Endothelial cell of umbilical vein (primary cell): ENCODE data around the gene DMRTC2. TPM values are rescaled to one million over a fixed set of nuclear protein-coding genes. Genes with fewer than 3 reads are reported as not detected.
A peak's percentile ranks its signal among the peaks of the same experiment; 100 is the strongest.

Experiments
- BruUV-seq: library from RNA; stranded (reverse); fragments of 400-500 nt; replicated peaks from 2 replicates; lab custom pipeline; 2021; lab: Mats Ljungman, UMichigan
- CTCF ChIA-PET: fragments of 300-600, 350-600 bp; sonication (Branson Sonifier 250); formaldehyde crosslinking; loops from one replicate; lab custom pipeline; 2021; ENCODE audit warnings: antibody characterized with exemption, inconsistent platforms; lab: Charles Lee
- POLR2A ChIA-PET: fragments of 300-600, 350-600 bp; sonication (Branson Sonifier 250); formaldehyde crosslinking; loops from one replicate; lab custom pipeline; 2021; ENCODE audit warnings: antibody characterized with exemption, inconsistent platforms; lab: Charles Lee
- DNase-seq: peaks from one replicate; pipeline ENCODE4 v3.0.0-alpha.2; 2011; ENCODE audit warnings: low read depth, low spot score
- FAIRE-seq: peaks from 2 replicates; lab custom pipeline; 2011; peaks lifted over from hg19 to GRCh38; lab: Jason Lieb, UNC
- H2AFZ ChIP-seq: 2 replicates; pipeline ENCODE4 v1.6.0; 2012; ENCODE audit warnings: low read depth, low read length, control low read depth, inconsistent platforms
- H3K27ac ChIP-seq: 2 replicates; pipeline ENCODE4 v1.5.1; 2011; ENCODE audit warnings: low read depth, mild to moderate bottlenecking, control low read depth, low read length, moderate library complexity; ENCODE audit not compliant: insufficient read depth
- H3K27me3 ChIP-seq, 2 experiments: 2 replicates each; pipeline versions ENCODE4 v1.6.0 to v1.6.1; 2011; ENCODE audit warnings: low read length in 2 of 2, mixed read lengths in 1 of 2; ENCODE audit not compliant: control insufficient read depth in 2 of 2, insufficient read depth in 2 of 2
- H3K36me3 ChIP-seq, 2 experiments: 2 replicates in 1 of 2; 3 replicates in 1 of 2; pipeline ENCODE4 v1.5.1; 2011; ENCODE audit warnings: low read length in 2 of 2, mild to moderate bottlenecking in 1 of 2, moderate library complexity in 1 of 2; ENCODE audit not compliant: control insufficient read depth in 2 of 2, insufficient read depth in 2 of 2; ENCODE audit errors: extremely low read depth in 1 of 2
- H3K4me1 ChIP-seq: 3 replicates; pipeline ENCODE4 v1.5.1; 2011; ENCODE audit warnings: mild to moderate bottlenecking, low read length; ENCODE audit not compliant: control insufficient read depth, insufficient read depth; ENCODE audit errors: extremely low read depth
- H3K4me2 ChIP-seq: 2 replicates; pipeline ENCODE4 v1.6.1; 2011; ENCODE audit warnings: low read length, control low read depth, mixed read lengths; ENCODE audit not compliant: insufficient read depth
- H3K4me3 ChIP-seq, 3 experiments: fragments of 200-600 bp in 1 of 3; sonication (generic), shearing (Covaris generic) in 1 of 3; replicated peaks in 1 of 3; 2 replicates each; pipeline ENCODE4 v1.5.1; 2011 to 2016; ENCODE audit warnings: control low read depth in 3 of 3, low read length in 3 of 3, mild to moderate bottlenecking in 2 of 3, inconsistent platforms in 1 of 3, low read depth in 1 of 3, moderate library complexity in 1 of 3; ENCODE audit not compliant: insufficient read depth in 1 of 3
- H3K79me2 ChIP-seq: 2 replicates; pipeline ENCODE4 v1.6.0; 2012; ENCODE audit warnings: low read length, inconsistent platforms; ENCODE audit not compliant: control insufficient read depth, insufficient read depth
- H3K9ac ChIP-seq: replicated peaks from 2 replicates; pipeline ENCODE3; 2011; ENCODE audit warnings: low read length, control low read depth; ENCODE audit not compliant: insufficient read depth; ENCODE audit errors: extremely low read depth
- H3K9me1 ChIP-seq: replicated peaks from 3 replicates; pipeline ENCODE4 v1.6.0; 2011; ENCODE audit warnings: mild to moderate bottlenecking, low read length; ENCODE audit not compliant: control insufficient read depth, insufficient read depth; ENCODE audit errors: extremely low read depth
- H3K9me3 ChIP-seq: replicated peaks from 2 replicates; pipeline ENCODE4 v1.5.1; 2012; ENCODE audit warnings: low read length, inconsistent platforms; ENCODE audit not compliant: control insufficient read depth, insufficient read depth
- H4K20me1 ChIP-seq: replicated peaks from 2 replicates; pipeline ENCODE3; 2011; ENCODE audit warnings: mild to moderate bottlenecking, low read length; ENCODE audit not compliant: control insufficient read depth, insufficient read depth; ENCODE audit errors: extremely low read depth
- FOS ChIP-seq: IDR thresholded peaks from 2 replicates; pipeline ENCODE4 v1.6.1; 2011; ENCODE audit warnings: mild to moderate bottlenecking, low read length, moderate library complexity, borderline replicate concordance; ENCODE audit not compliant: insufficient read depth
- GATA2 ChIP-seq: IDR thresholded peaks from 2 replicates; pipeline ENCODE4 v1.7.0; 2011; ENCODE audit warnings: low read depth, mild to moderate bottlenecking, moderate library complexity, mixed read lengths, low read length; ENCODE audit not compliant: insufficient read length, insufficient read depth
- MYC ChIP-seq: IDR thresholded peaks from one replicate; pipeline ENCODE4 v1.6.1; 2011; ENCODE audit warnings: mild to moderate bottlenecking, low read depth, low read length
- dilution Hi-C: fragments of 300-500 bp; cut with MboI; formaldehyde crosslinking; loops from one replicate; pipeline ENCODE4 v1.15.0; 2019; ENCODE audit warnings: low sequenced_read_pairs; ENCODE audit not compliant: extremely low pct_ligation_motif_present
- intact Hi-C: fragments of 100-400 bp; cut with micrococcal nuclease; formaldehyde crosslinking; loops from one replicate; pipeline ENCODE4 v1.10.0; 2022
- polyA plus RNA-seq, 4 experiments: library from polyadenylated mRNA; depleted of rRNA in 3 of 4; stranded (reverse) in 3 of 4; unstranded in 1 of 4; fragments of >200 nt; gene quantifications; 2 replicates each; pipeline versions ENCODE4 v1.2.1 to v1.2.3, GENCODE V29; 2011 to 2012; ENCODE audit warnings: missing spikeins in 1 of 4
- total RNA-seq: library from RNA; stranded (reverse); gene quantifications from 2 replicates; pipeline ENCODE4 v1.2.3, GENCODE V29; 2021
- TF ChIP-seq, protein P1 (sequence below), 2 donors: IDR thresholded peaks; 1 replicate in 1 of 2; 2 replicates in 1 of 2; pipeline ENCODE4 v1.5.1; 2011; ENCODE audit warnings: low read length in 2 of 2, mild to moderate bottlenecking in 2 of 2, moderate library complexity in 2 of 2, control low read depth in 1 of 2, inconsistent platforms in 1 of 2, low read depth in 1 of 2; ENCODE audit not compliant: insufficient read depth in 1 of 2; ENCODE audit errors: extremely low read depth in 1 of 2

Gene DMRTC2
- total and polyA plus RNA-seq, 2 donors (not counting 3 experiments of a cell fraction or from before 2014, with no cell fraction given), result not detected

DNA sequence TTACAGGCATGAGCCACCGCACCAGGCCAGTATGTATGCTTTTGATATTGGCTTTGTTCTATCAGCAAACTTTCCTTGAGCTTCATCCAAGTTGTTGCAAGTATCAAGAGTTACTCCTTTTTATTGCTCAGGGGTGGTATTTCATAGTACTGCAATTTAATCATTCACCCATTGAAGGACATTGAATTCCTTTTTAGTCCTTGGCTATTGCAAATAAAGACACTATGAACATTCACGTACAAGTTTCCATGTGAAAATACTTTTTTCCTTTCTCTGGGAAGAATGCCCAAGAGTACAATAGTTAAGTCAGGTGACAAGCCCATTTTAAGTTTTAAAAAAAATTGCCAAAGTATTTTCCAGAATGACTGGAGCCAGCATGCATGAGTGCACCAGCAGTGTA is 28.1 kb upstream of the DMRTC2 start:
- H3K4me2 ChIP-seq, result no peak overlapping the region
- H4K20me1 ChIP-seq, result no peaks in the 10 kb centered on the region
- no peak for FAIRE-seq
- intact Hi-C loops, result no loop called here
- no peaks in the 10 kb centered on the region for H3K9me3 ChIP-seq
- TF ChIP-seq GATA2 (no peak), MYC (no peak)
- CTCF ChIA-PET, result no interaction called here
- no peaks in the 10 kb centered on the region for H3K36me3 ChIP-seq
- H2AFZ ChIP-seq, result no peak overlapping the region
- dilution Hi-C loops, result no loop called here
- no peaks in the 10 kb centered on the region for H3K27me3 ChIP-seq
- H3K9me1 ChIP-seq, result no peaks in the 10 kb centered on the region
- no peaks in the 10 kb centered on the region for H3K79me2 ChIP-seq
- H3K4me3 ChIP-seq, result no peak overlapping the region
- no peak overlapping the region for H3K9ac ChIP-seq
- DNase-seq, result no peak
- POLR2A ChIA-PET, result no interaction called here
- no TSS peak for BruUV-seq
- no peak overlapping the region for H3K27ac ChIP-seq
- H3K4me1 ChIP-seq, result no peaks in the 10 kb centered on the region

GRCh38 chr19:41821003-41821735 is 23.7 kb upstream of the DMRTC2 start:
- H3K9me1 ChIP-seq, result no peaks in the 10 kb centered on the region
- DNase-seq, result peak; percentile 53
- BruUV-seq, result no TSS peak
- TF ChIP-seq FOS, result no peak
- TF ChIP-seq, protein P1, sequence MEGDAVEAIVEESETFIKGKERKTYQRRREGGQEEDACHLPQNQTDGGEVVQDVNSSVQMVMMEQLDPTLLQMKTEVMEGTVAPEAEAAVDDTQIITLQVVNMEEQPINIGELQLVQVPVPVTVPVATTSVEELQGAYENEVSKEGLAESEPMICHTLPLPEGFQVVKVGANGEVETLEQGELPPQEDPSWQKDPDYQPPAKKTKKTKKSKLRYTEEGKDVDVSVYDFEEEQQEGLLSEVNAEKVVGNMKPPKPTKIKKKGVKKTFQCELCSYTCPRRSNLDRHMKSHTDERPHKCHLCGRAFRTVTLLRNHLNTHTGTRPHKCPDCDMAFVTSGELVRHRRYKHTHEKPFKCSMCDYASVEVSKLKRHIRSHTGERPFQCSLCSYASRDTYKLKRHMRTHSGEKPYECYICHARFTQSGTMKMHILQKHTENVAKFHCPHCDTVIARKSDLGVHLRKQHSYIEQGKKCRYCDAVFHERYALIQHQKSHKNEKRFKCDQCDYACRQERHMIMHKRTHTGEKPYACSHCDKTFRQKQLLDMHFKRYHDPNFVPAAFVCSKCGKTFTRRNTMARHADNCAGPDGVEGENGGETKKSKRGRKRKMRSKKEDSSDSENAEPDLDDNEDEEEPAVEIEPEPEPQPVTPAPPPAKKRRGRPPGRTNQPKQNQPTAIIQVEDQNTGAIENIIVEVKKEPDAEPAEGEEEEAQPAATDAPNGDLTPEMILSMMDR (IDR thresholded peaks at IDR 0.05; ENCODE audit: extremely low read depth in 1 of 2, insufficient read depth in 1 of 2, low read depth in 1 of 2, low read length in 2 of 2), result peak; percentile 37 to 64
- intact Hi-C loops (loop anchor here (1.0 kb wide), 1 partner anchor 28 kb away; no protein-coding TSS in a partner anchor), dilution Hi-C loops (no loop called here)
- no peak overlapping the region for H3K4me2 ChIP-seq
- ChIA-PET CTCF (interaction anchor here (0.7 to 9.8 kb wide), 13 partner anchors 10 to 114 kb away, joined by 3 to 160 read pairs (median 5); partner anchors contain the start of gene CEACAM3), POLR2A (no interaction called here)
- no peaks in the 10 kb centered on the region for H3K36me3 ChIP-seq
- H4K20me1 ChIP-seq, result no peaks in the 10 kb centered on the region
- no peaks in the 10 kb centered on the region for H3K27me3 ChIP-seq
- no peak overlapping the region for H2AFZ ChIP-seq
- no peaks in the 10 kb centered on the region for H3K9me3 ChIP-seq
- no peaks in the 10 kb centered on the region for H3K4me1 ChIP-seq
- H3K9ac ChIP-seq, result no peak overlapping the region
- no peak overlapping the region for H3K4me3 ChIP-seq
- FAIRE-seq, result peak; percentile 37
- no peak overlapping the region for H3K27ac ChIP-seq
- no peaks in the 10 kb centered on the region for H3K79me2 ChIP-seq
